Measurements from ENCODE around the gene FBXL4.
"Not testable (repeated sequence)": the region's sequence is repeated elsewhere in the genome, so short reads cannot be mapped to it uniquely, and the experiment has no call there.

Gene FBXL4

DNA sequence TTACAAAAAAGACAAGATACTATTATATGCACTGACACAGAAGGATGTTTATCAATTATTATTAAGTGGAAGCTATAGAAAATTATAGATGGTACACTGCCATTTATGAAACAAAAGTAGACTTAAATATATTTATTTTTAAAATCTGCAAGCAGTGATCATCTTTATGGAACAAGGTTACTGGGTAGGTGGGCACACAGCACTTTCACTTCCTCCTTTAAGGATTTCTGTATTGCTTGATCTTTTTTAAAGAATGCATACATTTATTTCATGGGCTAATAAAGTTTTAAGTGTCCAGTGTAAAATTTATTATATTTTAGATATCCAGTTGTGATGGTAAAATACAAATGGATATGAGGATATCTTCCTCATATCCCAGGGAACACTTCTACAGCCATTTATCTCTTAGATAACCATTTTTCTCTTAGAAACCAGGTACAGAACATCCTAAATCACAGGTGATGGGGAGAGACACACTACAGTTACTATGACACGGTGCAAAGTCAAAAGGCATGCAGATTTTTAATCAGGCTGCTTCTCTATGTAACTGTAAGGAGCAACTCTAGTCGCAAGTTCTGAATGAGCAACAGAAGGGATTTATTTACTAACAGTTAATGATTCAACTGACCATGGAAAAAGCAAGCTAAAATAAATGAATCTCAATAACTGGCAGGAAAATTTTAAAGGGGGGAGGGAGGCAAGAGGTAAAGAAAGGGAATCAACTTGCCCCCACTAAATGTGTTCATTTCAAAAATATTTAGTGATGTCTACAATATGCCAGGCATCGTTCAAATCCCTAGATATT, 2.2 kb downstream of the FBXL4 start:
- no peak for DNase-seq

- DNase-seq: no peak
Observed at GRCh38 chr6:98944598-98945081, 3.1 kb downstream of the FBXL4 start.

DNA sequence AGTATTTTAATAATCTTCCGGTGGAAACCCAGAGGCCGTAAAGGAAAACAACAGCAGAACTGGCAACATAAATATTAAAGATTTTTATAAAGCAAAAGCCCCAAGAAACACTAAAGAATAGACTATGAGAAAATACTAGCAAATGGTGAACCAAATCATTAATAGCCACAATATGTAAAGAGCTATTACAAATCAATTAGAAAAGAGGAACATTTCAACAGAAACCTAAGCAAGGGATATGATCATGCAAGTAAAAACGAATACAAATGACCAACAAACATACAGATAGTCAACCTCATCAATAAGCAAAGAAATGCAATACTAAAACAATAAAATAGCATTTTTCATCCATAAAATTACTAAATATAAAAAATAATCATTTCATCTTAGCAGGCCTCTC, 3.6 kb downstream of the FBXL4 start:
- no peak for DNase-seq

DNA sequence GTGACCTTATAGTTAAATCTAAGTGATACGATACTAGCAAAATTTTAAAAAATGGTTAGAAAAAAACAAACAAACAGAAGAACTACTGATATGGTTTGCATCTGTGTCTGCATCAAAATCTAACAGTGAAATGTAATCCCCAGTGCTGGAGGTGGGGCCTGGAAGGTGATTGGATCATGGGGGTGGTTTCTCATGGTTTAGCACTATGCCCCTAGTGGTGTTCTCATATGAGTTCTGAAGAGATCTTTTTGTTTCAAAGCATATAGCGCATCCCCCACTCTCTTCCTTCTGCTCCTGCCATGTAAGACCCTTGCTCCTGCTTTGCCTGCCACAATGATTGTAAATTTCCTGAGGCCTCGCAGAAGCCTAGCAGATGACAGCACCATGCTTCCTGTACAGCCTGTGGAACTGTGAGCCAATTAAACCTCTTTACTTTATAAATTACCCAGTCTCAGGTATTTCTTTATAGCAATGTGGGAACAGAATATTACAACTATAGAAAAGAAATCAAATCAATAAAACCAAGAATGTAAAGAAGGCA, 5.4 kb downstream of the FBXL4 start:
- no peak for DNase-seq

GRCh38 chr6:98941319-98941718, 6.4 kb downstream of the FBXL4 start:
- no peak for DNase-seq

DNA sequence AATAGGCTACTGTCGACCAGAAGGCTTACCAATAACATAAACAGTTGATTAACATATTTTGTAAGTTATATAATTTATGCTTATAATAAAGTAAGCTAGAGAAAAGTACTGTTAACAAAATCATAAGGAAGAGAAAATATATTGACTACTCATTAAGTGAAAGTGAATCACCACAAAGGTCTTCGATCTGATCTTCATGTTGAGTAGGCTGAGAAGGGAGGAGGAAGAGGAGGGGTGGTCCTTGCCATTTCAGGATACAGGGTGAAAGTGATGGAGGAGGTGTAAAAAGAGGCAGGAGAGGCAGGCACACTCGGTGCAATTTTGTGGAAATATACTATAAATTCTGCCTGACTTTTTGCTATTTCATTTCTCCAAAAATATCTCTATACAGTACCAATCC, 10.4 kb downstream of the FBXL4 start:
- DNase-seq: no peak

GRCh38 chr6:98932381-98932780, 15.4 kb downstream of the FBXL4 start:
- DNase-seq: no peak

GRCh38 chr6:98931696-98932095, 16.1 kb downstream of the FBXL4 start:
- no peak for DNase-seq

GRCh38 chr6:98929498-98930060, 18.2 kb downstream of the FBXL4 start:
- no peak for DNase-seq

- no peak for DNase-seq
Observed at GRCh38 chr6:98928688-98929087, 19.1 kb downstream of the FBXL4 start.

DNA sequence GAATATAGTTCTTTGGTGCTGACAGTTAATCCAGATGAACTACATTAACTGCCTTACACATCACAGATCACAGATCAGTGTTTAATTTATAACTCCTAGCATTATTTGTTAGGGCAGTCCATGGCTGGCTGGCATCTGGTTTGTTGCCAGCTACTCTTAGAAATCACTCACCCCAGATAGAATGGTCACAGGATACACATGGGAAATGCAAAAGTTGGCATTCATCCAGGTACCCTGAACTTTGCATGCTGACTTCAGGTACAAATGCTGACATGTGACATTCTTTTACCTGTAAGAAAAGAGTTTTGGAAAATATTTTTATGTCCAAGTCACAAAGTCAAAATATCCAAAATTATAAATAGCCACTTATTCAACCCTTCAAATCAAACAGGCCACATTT, 20.2 kb downstream of the FBXL4 start:
- no peak for DNase-seq

GRCh38 chr6:98925831-98926230, 21.9 kb downstream of the FBXL4 start:
- DNase-seq: no peak

DNA sequence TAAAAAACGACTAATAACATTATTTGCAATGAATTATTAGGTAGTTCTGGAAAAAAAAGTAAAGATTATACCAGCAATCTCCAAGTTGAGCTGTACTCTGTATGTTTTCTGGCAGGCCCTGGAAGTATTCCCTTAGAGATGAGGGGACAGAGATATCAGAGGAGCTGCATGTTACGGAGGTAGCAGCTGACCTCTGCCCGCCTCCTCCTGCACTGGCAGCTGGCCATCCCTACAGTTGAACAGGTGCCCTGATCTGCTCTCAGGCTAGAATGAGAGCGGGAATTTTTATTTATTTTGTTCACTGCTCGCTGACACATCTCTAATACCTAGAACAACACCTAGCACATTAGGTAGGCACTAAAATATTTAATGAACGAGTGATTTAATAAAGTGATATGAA, 23.1 kb downstream of the FBXL4 start:
- DNase-seq: no peak

GRCh38 chr6:98920904-98921431, 26.8 kb downstream of the FBXL4 start:
- DNase-seq: no peak

DNA sequence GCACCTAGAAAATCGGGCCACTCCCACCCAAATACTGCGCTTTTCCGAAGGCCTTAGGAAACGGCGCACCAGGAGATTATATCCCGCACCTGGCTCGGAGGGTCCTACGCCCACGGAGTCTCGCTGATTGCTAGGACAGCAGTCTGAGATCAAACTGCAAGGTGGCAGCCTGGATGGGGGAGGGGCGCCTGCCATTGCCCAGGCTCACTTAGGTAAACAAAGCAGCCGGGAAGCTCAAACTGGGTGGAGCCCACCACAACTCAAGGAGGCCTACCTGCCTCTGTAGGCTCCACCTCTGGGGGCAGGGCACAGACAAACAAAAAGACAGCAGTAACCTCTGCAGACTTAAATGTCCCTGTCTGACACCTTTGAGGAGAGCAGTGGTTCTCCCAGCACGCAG, 36.8 kb downstream of the FBXL4 start:
- DNase-seq: not testable (repeated sequence)

- DNase-seq: no peak
Observed at GRCh38 chr6:98909236-98909635, 38.5 kb downstream of the FBXL4 start.

GRCh38 chr6:98906342-98906741, 41.4 kb downstream of the FBXL4 start:
- not testable (repeated sequence) for DNase-seq

GRCh38 chr6:98905759-98906158, 42.0 kb downstream of the FBXL4 start:
- DNase-seq: no peak

GRCh38 chr6:98904096-98904495, 43.6 kb downstream of the FBXL4 start:
- no peak for DNase-seq

- DNase-seq: no peak
Observed at GRCh38 chr6:98900706-98901105, 47.0 kb downstream of the FBXL4 start.

GRCh38 chr6:98894810-98895209, 52.9 kb downstream of the FBXL4 start:
- no peak for DNase-seq

- DNase-seq: no peak
Observed at GRCh38 chr6:98887650-98888049, 60.1 kb downstream of the FBXL4 start.

- no peak for DNase-seq
Observed at GRCh38 chr6:98885330-98885729, 62.4 kb downstream of the FBXL4 start.

DNA sequence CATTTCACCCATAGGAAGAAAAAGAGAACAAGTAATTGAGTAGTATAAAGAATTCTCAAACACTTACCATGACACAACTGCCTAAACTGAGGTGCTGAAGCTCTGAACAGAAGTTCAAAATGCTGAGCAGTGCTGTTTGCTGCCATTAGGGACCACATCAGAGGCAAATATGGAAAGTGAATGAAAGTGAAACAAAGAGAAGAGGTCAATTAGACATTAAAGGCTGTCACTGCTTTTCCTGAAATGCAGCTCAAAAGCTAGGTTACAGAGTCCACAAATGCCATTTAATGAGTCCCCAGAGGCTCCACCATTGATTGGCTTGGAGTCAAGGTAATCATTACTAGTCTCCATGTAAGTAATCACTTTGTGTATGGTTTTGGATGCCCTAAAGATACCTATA, 67.3 kb downstream of the FBXL4 start:
- DNase-seq: no peak
